CD4-positive, alpha-beta memory T cell (primary cell): ENCODE measurements around the gene NXF1. TPM values are rescaled to one million over a fixed set of nuclear protein-coding genes. Genes with fewer than 3 reads are reported as not detected.

ENCODE experiments used
- CTCF ChIA-PET: fragments of 350-600 bp; sonication (Branson Sonifier 250); formaldehyde crosslinking; loops from one replicate; lab custom pipeline; 2021; ENCODE audit warnings: inconsistent platforms; ENCODE audit not compliant: partially characterized antibody; lab: Charles Lee
- POLR2A ChIA-PET: fragments of 350-600 bp; sonication (Branson Sonifier 250); formaldehyde crosslinking; loops from one replicate; lab custom pipeline; 2021; ENCODE audit not compliant: partially characterized antibody; lab: Charles Lee
- DNase-seq, 5 donors: peaks; one replicate each; pipeline versions ENCODE4 v3.0.0 to v3.0.0-alpha.2; 2020 to 2022; ENCODE audit warnings: mixed read lengths in 1 of 5
- H3K27ac ChIP-seq: one replicate; pipeline ENCODE4 v1.7.0; 2013; ENCODE audit warnings: low read depth, low read length
- H3K27me3 ChIP-seq: 2 replicates; pipeline ENCODE4 v1.7.0; 2013; ENCODE audit warnings: mild to moderate bottlenecking, low read length, moderate library complexity; ENCODE audit not compliant: insufficient read depth
- H3K36me3 ChIP-seq: 2 replicates; pipeline ENCODE4 v1.7.0; 2013; ENCODE audit warnings: mild to moderate bottlenecking, low read length, moderate library complexity; ENCODE audit not compliant: insufficient read depth
- H3K4me1 ChIP-seq: 2 replicates; pipeline ENCODE4 v1.7.0; 2013; ENCODE audit warnings: mild to moderate bottlenecking, low read length, moderate library complexity; ENCODE audit not compliant: insufficient read depth
- H3K4me3 ChIP-seq, 2 donors: one replicate each; pipeline ENCODE4 v1.7.0; 2013; ENCODE audit warnings: low read length in 2 of 2, mild to moderate bottlenecking in 1 of 2
- H3K9me3 ChIP-seq, 2 donors: one replicate each; pipeline ENCODE4 v1.7.0; 2013; ENCODE audit warnings: low read length in 2 of 2, control low read depth in 1 of 2; ENCODE audit not compliant: control insufficient read depth in 1 of 2
- H3K27ac Mint-ChIP-seq, 7 donors: one replicate each; pipeline ENCODE4 v1.8.0; 2020 to 2021; ENCODE audit warnings: mixed read lengths in 7 of 7, mild to moderate bottlenecking in 6 of 7, inconsistent platforms in 3 of 7, moderate library complexity in 3 of 7
- H3K27me3 Mint-ChIP-seq, 2 donors: one replicate each; pipeline ENCODE4 v1.8.0; 2020 to 2021; ENCODE audit warnings: mixed read lengths in 2 of 2
- H3K36me3 Mint-ChIP-seq, 2 donors: one replicate each; pipeline ENCODE4 v1.8.0; 2020 to 2021; ENCODE audit warnings: mixed read lengths in 2 of 2, inconsistent platforms in 1 of 2, mild to moderate bottlenecking in 1 of 2
- H3K4me1 Mint-ChIP-seq, 4 donors: one replicate each; pipeline ENCODE4 v1.8.0; 2020 to 2021; ENCODE audit warnings: mixed read lengths in 4 of 4, mild to moderate bottlenecking in 1 of 4
- H3K4me3 Mint-ChIP-seq, 8 donors: one replicate each; pipeline ENCODE4 v1.8.0; 2020 to 2021; ENCODE audit warnings: mixed read lengths in 8 of 8, mild to moderate bottlenecking in 7 of 8, moderate library complexity in 6 of 8, inconsistent platforms in 3 of 8
- H3K9me3 Mint-ChIP-seq, 8 donors: one replicate each; pipeline ENCODE4 v1.8.0; 2020 to 2021; ENCODE audit warnings: mixed read lengths in 8 of 8, mild to moderate bottlenecking in 5 of 8, inconsistent platforms in 3 of 8, moderate library complexity in 1 of 8
- intact Hi-C: fragments of 100-400 bp; cut with micrococcal nuclease; formaldehyde crosslinking; loops from one replicate; pipeline ENCODE4 v1.15.1; 2023
- polyA plus RNA-seq, 2 donors: library from polyadenylated mRNA; unstranded; fragments of 300-500 nt; fragmentation: Illumina TruSeq; gene quantifications; one replicate each; pipeline ENCODE4 v1.2.3, GENCODE V29; 2021
- total RNA-seq, 2 experiments: library from RNA; stranded (reverse); gene quantifications; one replicate each; pipeline ENCODE4 v1.2.3, GENCODE V29; 2021

NXF1 gene
- total and polyA plus RNA-seq, 4 experiments from 2014 or later: 75.2 to 196 (median 139) TPM

- H3K4me3 Mint-ChIP-seq: no peak overlapping the region
- no peak overlapping the region for H3K27ac Mint-ChIP-seq
- intact Hi-C loops: no loop called here
- peaks cover 17 to 31% of the 10 kb centered on the region in 2 donors for H3K36me3 Mint-ChIP-seq
- DNase-seq: no peak
- no peaks in the 10 kb centered on the region for H3K9me3 ChIP-seq
- H3K9me3 Mint-ChIP-seq: no peaks in the 10 kb centered on the region
- H3K27me3 Mint-ChIP-seq: no peaks in the 10 kb centered on the region
- ChIA-PET CTCF (interaction anchor here (1.1 kb wide), 1 partner anchor 44 kb away, joined by 5 read pairs; no protein-coding TSS in a partner anchor), POLR2A (interaction anchor here (1.2 to 4.6 kb wide), 7 partner anchors 10 to 38 kb away, joined by 3 to 18 read pairs (median 5); partner anchors contain the start of genes NXF1, TMEM179B and WDR74)
- H3K4me1 ChIP-seq: no peaks in the 10 kb centered on the region
- H3K27me3 ChIP-seq: no peaks in the 10 kb centered on the region
- H3K4me3 ChIP-seq: no peak overlapping the region
- peaks cover 0 to 3% (median 0%) of the 10 kb centered on the region in 4 donors for H3K4me1 Mint-ChIP-seq
- no peak overlapping the region for H3K27ac ChIP-seq
- peaks cover 10% of the 10 kb centered on the region for H3K36me3 ChIP-seq
These were observed 11.9 kb upstream of the NXF1 start for GRCh38 chr11:62817129-62817528.

GRCh38 chr11:62816557-62816956, 11.3 kb upstream of the NXF1 start:
- H3K36me3 Mint-ChIP-seq: peaks cover 17 to 31% of the 10 kb centered on the region in 2 donors
- H3K36me3 ChIP-seq: peaks cover 9% of the 10 kb centered on the region

DNA sequence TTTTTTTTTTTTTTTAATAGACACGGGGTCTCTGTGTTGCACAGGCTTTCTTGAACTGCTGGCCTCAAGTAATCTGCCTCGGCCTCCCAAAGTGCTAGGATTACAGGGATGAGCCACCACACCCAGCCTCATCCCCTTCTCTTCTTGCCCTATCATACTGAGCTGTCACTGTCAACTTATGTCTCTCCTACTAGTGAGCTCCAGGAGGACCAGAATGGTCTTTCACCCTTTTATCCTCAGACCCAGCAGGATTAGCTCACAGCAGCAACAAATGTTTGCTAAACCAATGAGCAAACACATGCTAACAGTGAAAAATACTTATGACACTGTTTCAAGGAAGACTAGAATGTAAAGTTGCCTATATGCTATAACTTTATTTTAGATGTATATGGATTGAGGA, 6.4 kb upstream of the NXF1 start:
- Histone ChIP-seq H3K9me3 (no peaks in the 10 kb centered on the region), H3K27me3 (no peaks in the 10 kb centered on the region), H3K27ac (no peak overlapping the region), H3K4me1 (no peaks in the 10 kb centered on the region), H3K36me3 (no peaks in the 10 kb centered on the region), H3K4me3 (no peak overlapping the region)
- no peak overlapping the region for H3K4me3 Mint-ChIP-seq
- H3K36me3 Mint-ChIP-seq: peaks cover 0 to 9% of the 10 kb centered on the region in 2 donors
- no peak for DNase-seq
- H3K27me3 Mint-ChIP-seq: no peaks in the 10 kb centered on the region
- intact Hi-C loops: no loop called here
- H3K9me3 Mint-ChIP-seq: no peaks in the 10 kb centered on the region
- H3K27ac Mint-ChIP-seq: peak overlapping the region in 1 of 7 donors; percentile 14
- ChIA-PET POLR2A (interaction anchor here (0.8 to 1.8 kb wide), 3 partner anchors 20 to 96 kb away, joined by 3 to 9 read pairs (median 4); partner anchors contain the start of genes TMEM179B and TMEM223), CTCF (interaction anchor here (0.6 to 2.2 kb wide), 3 partner anchors 25 to 183 kb away, joined by 3 to 7 read pairs (median 3); partner anchors contain the start of gene TMEM179B)
- peaks cover under 1 to 7% (median 1%) of the 10 kb centered on the region in 4 donors for H3K4me1 Mint-ChIP-seq

More at GRCh38 chr11:62816557-62816956, 11.3 kb upstream of the NXF1 start:
- no peak for DNase-seq
- Histone ChIP-seq H3K4me3 (no peak overlapping the region), H3K27ac (no peak overlapping the region), H3K27me3 (no peaks in the 10 kb centered on the region), H3K4me1 (no peaks in the 10 kb centered on the region), H3K9me3 (no peaks in the 10 kb centered on the region)
- Mint-ChIP-seq H3K27me3 (no peaks in the 10 kb centered on the region), H3K9me3 (no peaks in the 10 kb centered on the region), H3K4me1 (peaks cover 0 to 3% (median 0%) of the 10 kb centered on the region in 4 donors), H3K4me3 (no peak overlapping the region), H3K27ac (no peak overlapping the region)
- ChIA-PET POLR2A (interaction anchor here (0.7 to 4.6 kb wide), 9 partner anchors 10 to 63 kb away, joined by 3 to 18 read pairs (median 5); partner anchors contain the start of genes NXF1, STX5, TEX54 and TMEM179B), CTCF (interaction anchor here (0.6 to 1.1 kb wide), 3 partner anchors 16 to 478 kb away, joined by 3 to 7 read pairs (median 5); no protein-coding TSS in a partner anchor)
- intact Hi-C loops: no loop called here

DNA sequence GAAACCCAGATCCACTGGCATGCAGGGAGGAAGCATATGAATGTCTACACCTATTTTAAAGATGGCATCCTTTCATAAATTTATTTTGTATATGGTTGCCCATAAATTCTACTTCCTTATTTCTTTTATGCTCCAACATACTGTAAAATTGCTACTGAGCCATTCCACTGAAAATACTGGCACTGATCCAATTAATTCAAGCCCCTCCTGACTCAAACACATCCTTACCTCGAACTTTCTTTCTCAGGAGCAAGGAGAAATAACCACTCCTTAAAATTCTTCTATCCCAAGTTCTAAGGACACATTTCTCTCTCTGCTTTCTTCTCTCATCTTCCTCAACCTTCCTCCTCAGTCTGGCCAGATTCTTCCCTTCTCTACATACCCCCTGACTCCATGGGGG, 5.5 kb upstream of the NXF1 start:
- H3K36me3 ChIP-seq: no peaks in the 10 kb centered on the region
- peaks cover 7% of the 10 kb centered on the region for H3K4me1 ChIP-seq
- DNase-seq: no peak
- no peak overlapping the region for H3K27ac ChIP-seq
- H3K36me3 Mint-ChIP-seq: peaks cover 0 to 3% of the 10 kb centered on the region in 2 donors
- ChIA-PET CTCF (interaction anchor here (2.2 kb wide), 1 partner anchor 24 kb away, joined by 7 read pairs; the partner anchor contains the start of gene TMEM179B), POLR2A (interaction anchor here (0.9 to 1.8 kb wide), 2 partner anchors 17 to 19 kb away, joined by 3 to 9 read pairs; partner anchors contain the start of gene TMEM223)
- intact Hi-C loops: no loop called here
- no peaks in the 10 kb centered on the region for H3K9me3 Mint-ChIP-seq
- no peaks in the 10 kb centered on the region for H3K9me3 ChIP-seq
- peaks cover 5 to 10% (median 9%) of the 10 kb centered on the region in 4 donors for H3K4me1 Mint-ChIP-seq
- peak overlapping the region in 3 of 7 donors; percentile 39 to 74 (median 60) for H3K27ac Mint-ChIP-seq
- H3K4me3 ChIP-seq: no peak overlapping the region
- peak overlapping the region in 1 of 8 donors; percentile 11 for H3K4me3 Mint-ChIP-seq
- H3K27me3 Mint-ChIP-seq: no peaks in the 10 kb centered on the region
- H3K27me3 ChIP-seq: no peaks in the 10 kb centered on the region

DNA sequence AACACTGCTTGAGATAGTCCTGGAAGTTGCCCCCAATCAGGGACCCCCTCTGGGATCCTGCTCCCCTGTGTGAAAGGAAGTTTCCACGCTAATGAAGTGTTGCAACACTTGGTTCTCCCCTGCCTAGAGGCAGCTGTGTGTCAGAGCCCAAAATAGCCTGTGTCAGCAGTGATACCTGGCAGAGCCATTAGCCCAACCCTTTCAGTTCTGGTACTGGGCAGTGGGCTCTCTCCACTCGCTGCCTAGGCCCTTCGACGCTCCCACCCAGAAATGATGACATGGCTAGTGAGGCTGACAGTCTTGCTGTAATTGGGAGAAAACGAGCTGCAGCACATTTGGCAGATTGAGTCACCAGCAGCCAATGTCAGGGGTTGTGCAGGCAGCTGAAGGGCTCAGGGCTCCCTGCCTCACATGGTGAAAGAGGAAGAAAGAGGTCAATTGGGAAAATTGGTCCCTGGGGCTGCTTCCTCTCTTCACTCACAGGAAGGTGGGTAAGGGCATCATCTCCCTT, 1.4 kb upstream of the NXF1 start:
- H3K36me3 ChIP-seq: peaks cover 16% of the 10 kb centered on the region
- ChIA-PET POLR2A (interaction anchor here (0.6 to 25.8 kb wide), 15 partner anchors 9 to 142 kb away, joined by 3 to 801 read pairs (median 9); partner anchors contain the start of genes C11orf98, CSKMT, HNRNPUL2 and SLC3A2), CTCF (interaction anchor here (0.8 to 1.3 kb wide), 3 partner anchors 11 to 56 kb away, joined by 3 to 4 read pairs (median 3); no protein-coding TSS in a partner anchor)
- H3K4me1 ChIP-seq: peaks cover 22% of the 10 kb centered on the region
- no peak overlapping the region for H3K4me3 ChIP-seq
- H3K36me3 Mint-ChIP-seq: peaks cover 11 to 34% of the 10 kb centered on the region in 2 donors
- peak overlapping the region; percentile 94 for H3K27ac ChIP-seq
- intact Hi-C loops: no loop called here
- H3K4me1 Mint-ChIP-seq: peaks cover 22 to 41% (median 30%) of the 10 kb centered on the region in 4 donors
- DNase-seq: no peak
- no peaks in the 10 kb centered on the region for H3K9me3 ChIP-seq
- H3K27ac Mint-ChIP-seq: peak overlapping the region in 5 of 7 donors; percentile 52 to 100 (median 97)
- peaks cover 0 to 2% of the 10 kb centered on the region in 2 donors for H3K27me3 Mint-ChIP-seq
- peak overlapping the region in 6 of 8 donors; percentile 20 to 100 (median 99) for H3K4me3 Mint-ChIP-seq
- no peaks in the 10 kb centered on the region for H3K27me3 ChIP-seq
- H3K9me3 Mint-ChIP-seq: peaks cover 0 to 3% (median 0%) of the 10 kb centered on the region in 8 donors

DNA sequence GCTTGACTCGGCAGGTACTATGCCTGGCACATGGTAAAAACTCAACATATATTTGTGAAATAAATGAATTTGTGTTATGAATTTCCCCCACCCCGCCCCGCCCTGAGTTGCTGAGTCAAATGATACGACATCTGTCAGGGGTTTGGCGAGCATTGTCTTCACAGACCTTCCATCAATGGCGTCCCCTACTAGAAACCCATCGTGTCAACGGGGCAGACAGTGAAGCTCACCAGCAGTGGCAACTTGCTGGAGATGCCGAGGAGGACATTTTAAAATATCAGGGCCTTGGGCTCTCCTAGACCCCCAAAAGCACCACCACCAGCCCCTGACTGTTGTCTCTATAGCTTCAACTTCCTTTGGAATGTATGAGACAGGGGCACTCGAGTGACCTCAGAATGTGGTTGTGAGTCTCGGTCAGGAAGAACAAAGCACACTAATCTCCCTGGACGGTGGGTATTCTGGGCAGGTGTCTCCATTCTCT, 761 bp upstream of the NXF1 start:
- intact Hi-C loops: loop anchor here (1.0 kb wide), 7 partner anchors 14 to 75 kb away; partner anchors contain the start of genes STX5, TEX54, TMEM179B and TMEM223
- H3K36me3 ChIP-seq: peaks cover 23% of the 10 kb centered on the region
- H3K4me1 ChIP-seq: peaks cover 22% of the 10 kb centered on the region
- H3K9me3 Mint-ChIP-seq: peaks cover 0 to 3% (median 0%) of the 10 kb centered on the region in 8 donors
- POLR2A ChIA-PET: interaction anchor here (0.6 to 25.8 kb wide), 22 partner anchors 9 to 232 kb away, joined by 3 to 801 read pairs (median 6); partner anchors contain the start of genes BSCL2, C11orf98, CSKMT and EEF1G
- peak overlapping the region; percentile 94 for H3K27ac ChIP-seq
- H3K27ac Mint-ChIP-seq: peak overlapping the region; percentile 96 to 100 (median 99)
- CTCF ChIA-PET: interaction anchor here (0.8 to 1.3 kb wide), 4 partner anchors 10 to 57 kb away, joined by 3 to 12 read pairs (median 4); no protein-coding TSS in a partner anchor
- H3K4me1 Mint-ChIP-seq: peaks cover 21 to 43% (median 32%) of the 10 kb centered on the region in 4 donors
- peaks cover 18 to 41% of the 10 kb centered on the region in 2 donors for H3K36me3 Mint-ChIP-seq
- no peaks in the 10 kb centered on the region for H3K9me3 ChIP-seq
- H3K4me3 ChIP-seq: peak overlapping the region; percentile 85 to 87
- no peak for DNase-seq
- H3K4me3 Mint-ChIP-seq: peak overlapping the region; percentile 97 to 100 (median 99)
- H3K27me3 ChIP-seq: no peaks in the 10 kb centered on the region
- H3K27me3 Mint-ChIP-seq: peaks cover 0 to 2% of the 10 kb centered on the region in 2 donors
